Nephron progenitor cell (in vitro differentiated cells): ENCODE results near the gene TMEM117.
"Not testable (repeated sequence)": the region's sequence is repeated elsewhere in the genome, so short reads cannot be mapped to it uniquely, and the experiment has no call there.

ENCODE experiments used
- DNase-seq: peaks from one replicate; pipeline ENCODE4 v3.0.0; 2021
- H3K27ac Mint-ChIP-seq: 2 replicates; pipeline ENCODE4 v1.8.0; 2021; ENCODE audit warnings: mild to moderate bottlenecking, moderate library complexity, mixed read lengths
- H3K27me3 Mint-ChIP-seq: 2 replicates; pipeline ENCODE4 v1.8.0; 2021; ENCODE audit warnings: mild to moderate bottlenecking, low read depth, mixed read lengths; ENCODE audit not compliant: poor library complexity
- H3K36me3 Mint-ChIP-seq: 2 replicates; pipeline ENCODE4 v1.8.0; 2021; ENCODE audit warnings: low read depth, mixed read lengths
- H3K4me1 Mint-ChIP-seq: 2 replicates; pipeline ENCODE4 v1.8.0; 2021; ENCODE audit warnings: mixed read lengths
- H3K4me3 Mint-ChIP-seq: 2 replicates; pipeline ENCODE4 v1.8.0; 2021; ENCODE audit warnings: mild to moderate bottlenecking, moderate library complexity, mixed read lengths
- H3K9me3 Mint-ChIP-seq: 2 replicates; pipeline ENCODE4 v1.8.0; 2021; ENCODE audit warnings: mild to moderate bottlenecking, moderate library complexity, mixed read lengths
- TF ChIP-seq, protein P1 (sequence below): fragments of 200-600 bp; sonication (generic); IDR thresholded peaks from 2 replicates; pipeline ENCODE4 v1.5.0; 2021; ENCODE audit warnings: antibody characterized with exemption

TMEM117 gene

GRCh38 chr12:44038411-44038810 lies 202.5 kb downstream of the TMEM117 start:
- H3K4me3 Mint-ChIP-seq = no peak overlapping the region
- DNase-seq = no peak
- no peaks in the 10 kb centered on the region for H3K36me3 Mint-ChIP-seq
- peaks cover 2% of the 10 kb centered on the region for H3K27me3 Mint-ChIP-seq
- no peaks in the 10 kb centered on the region for H3K4me1 Mint-ChIP-seq
- H3K9me3 Mint-ChIP-seq = no peaks in the 10 kb centered on the region
- no peak overlapping the region for H3K27ac Mint-ChIP-seq
- TF ChIP-seq, protein P1, sequence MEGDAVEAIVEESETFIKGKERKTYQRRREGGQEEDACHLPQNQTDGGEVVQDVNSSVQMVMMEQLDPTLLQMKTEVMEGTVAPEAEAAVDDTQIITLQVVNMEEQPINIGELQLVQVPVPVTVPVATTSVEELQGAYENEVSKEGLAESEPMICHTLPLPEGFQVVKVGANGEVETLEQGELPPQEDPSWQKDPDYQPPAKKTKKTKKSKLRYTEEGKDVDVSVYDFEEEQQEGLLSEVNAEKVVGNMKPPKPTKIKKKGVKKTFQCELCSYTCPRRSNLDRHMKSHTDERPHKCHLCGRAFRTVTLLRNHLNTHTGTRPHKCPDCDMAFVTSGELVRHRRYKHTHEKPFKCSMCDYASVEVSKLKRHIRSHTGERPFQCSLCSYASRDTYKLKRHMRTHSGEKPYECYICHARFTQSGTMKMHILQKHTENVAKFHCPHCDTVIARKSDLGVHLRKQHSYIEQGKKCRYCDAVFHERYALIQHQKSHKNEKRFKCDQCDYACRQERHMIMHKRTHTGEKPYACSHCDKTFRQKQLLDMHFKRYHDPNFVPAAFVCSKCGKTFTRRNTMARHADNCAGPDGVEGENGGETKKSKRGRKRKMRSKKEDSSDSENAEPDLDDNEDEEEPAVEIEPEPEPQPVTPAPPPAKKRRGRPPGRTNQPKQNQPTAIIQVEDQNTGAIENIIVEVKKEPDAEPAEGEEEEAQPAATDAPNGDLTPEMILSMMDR = no peak

- H3K4me1 Mint-ChIP-seq, H3K36me3 Mint-ChIP-seq, H3K27ac Mint-ChIP-seq, H3K27me3 Mint-ChIP-seq, H3K4me3 Mint-ChIP-seq, DNase-seq, H3K9me3 Mint-ChIP-seq: not testable (repeated sequence)
Observed at GRCh38 chr12:44044491-44044890, 208.6 kb downstream of the TMEM117 start.

DNA sequence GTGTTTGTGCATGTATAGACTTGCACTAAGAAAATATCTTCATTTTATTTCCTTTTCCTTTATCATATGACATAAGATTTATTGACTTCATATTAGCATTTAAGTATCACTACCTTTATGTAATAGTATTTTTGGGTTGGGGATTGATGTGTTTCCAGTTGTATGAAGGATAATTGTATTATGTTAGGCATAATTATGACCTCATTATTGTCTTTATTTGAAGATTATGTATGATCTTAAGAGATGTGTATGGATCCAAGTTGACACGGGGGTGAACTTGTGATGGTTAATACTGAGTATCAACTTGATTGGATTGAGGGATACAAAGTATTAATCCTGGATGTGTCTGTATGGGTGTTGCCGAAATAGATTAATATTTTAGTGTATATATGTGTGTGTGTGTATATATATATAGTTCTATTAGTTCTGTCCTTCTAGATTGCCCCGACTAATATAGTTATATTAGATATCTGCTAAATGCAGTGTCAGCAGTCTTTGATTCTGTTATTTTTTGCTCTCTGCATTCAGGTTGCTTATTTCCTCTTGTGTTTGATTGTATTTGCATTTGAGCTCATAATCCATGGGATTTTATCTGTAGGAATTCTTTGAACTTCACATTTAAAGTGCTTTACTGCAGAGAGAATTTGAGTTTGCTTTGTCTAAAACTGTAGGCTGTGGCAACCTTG lies 211.0 kb downstream of the TMEM117 start:
- Mint-ChIP-seq H3K27ac (no peak overlapping the region), H3K36me3 (no peaks in the 10 kb centered on the region), H3K9me3 (no peaks in the 10 kb centered on the region), H3K27me3 (peaks cover 4% of the 10 kb centered on the region), H3K4me3 (no peak overlapping the region), H3K4me1 (no peaks in the 10 kb centered on the region)
- DNase-seq = no peak
- TF ChIP-seq, protein P1 = no peak

DNA sequence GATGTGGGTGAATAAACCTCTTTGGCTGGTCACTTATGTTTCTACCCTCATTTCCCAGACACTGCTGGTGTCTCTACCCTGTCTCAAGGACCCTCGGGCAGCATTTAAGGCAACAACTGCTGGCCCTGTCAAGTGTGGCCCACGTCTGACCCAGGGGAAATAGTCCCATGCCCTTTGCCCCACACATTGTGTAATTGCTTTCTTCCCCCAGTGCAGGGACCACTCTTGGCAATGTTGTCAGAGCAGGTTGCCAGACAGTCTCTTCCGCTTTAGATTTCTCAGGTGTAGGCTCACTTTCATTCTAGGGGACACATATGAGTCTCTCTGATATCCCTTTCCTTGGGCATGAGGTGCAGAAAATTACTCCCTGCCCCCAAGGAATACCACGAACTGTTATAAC lies 216.7 kb downstream of the TMEM117 start:
- H3K27ac Mint-ChIP-seq = no peak overlapping the region
- DNase-seq = no peak
- H3K27me3 Mint-ChIP-seq = peaks cover 2% of the 10 kb centered on the region
- no peaks in the 10 kb centered on the region for H3K9me3 Mint-ChIP-seq
- TF ChIP-seq, protein P1 = no peak
- H3K4me3 Mint-ChIP-seq = no peak overlapping the region
- no peaks in the 10 kb centered on the region for H3K36me3 Mint-ChIP-seq
- H3K4me1 Mint-ChIP-seq = no peaks in the 10 kb centered on the region

GRCh38 chr12:44053549-44054127 lies 217.8 kb downstream of the TMEM117 start:
- TF ChIP-seq, protein P1 = no peak
- Mint-ChIP-seq H3K4me1 (no peaks in the 10 kb centered on the region), H3K36me3 (no peaks in the 10 kb centered on the region), H3K9me3 (no peaks in the 10 kb centered on the region), H3K27ac (no peak overlapping the region), H3K4me3 (no peak overlapping the region), H3K27me3 (peaks cover 2% of the 10 kb centered on the region)
- no peak for DNase-seq

DNA sequence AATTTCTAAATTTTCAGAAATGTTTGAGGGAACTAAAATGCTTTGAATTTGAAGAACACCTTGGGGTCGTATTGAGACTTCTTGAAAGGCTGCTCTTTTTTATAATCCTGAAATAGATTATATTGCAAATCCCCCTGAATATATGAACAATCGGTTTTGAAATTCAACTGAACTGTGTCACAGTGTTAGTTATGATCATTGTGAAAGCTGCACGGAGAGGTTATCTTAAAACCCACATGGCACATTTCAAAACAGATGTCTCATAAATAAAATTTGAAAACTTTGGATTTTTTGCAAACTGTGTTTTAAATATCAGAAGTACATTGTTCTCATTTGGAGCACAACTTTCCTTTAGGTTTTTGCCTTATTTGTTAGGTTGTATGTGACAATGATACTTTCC lies 218.4 kb downstream of the TMEM117 start:
- no peaks in the 10 kb centered on the region for H3K4me1 Mint-ChIP-seq
- H3K36me3 Mint-ChIP-seq = no peaks in the 10 kb centered on the region
- TF ChIP-seq, protein P1 = no peak
- H3K27me3 Mint-ChIP-seq = peaks cover 2% of the 10 kb centered on the region
- no peaks in the 10 kb centered on the region for H3K9me3 Mint-ChIP-seq
- no peak overlapping the region for H3K27ac Mint-ChIP-seq
- no peak overlapping the region for H3K4me3 Mint-ChIP-seq
- DNase-seq = no peak
